ENCODE measurements around the gene NECAB2.

GRCh38 chr16:84026606-84027005 lies 58.6 kb downstream of the NECAB2 start:
- no peak for TF ChIP-seq EZH2phosphoT487 (IDR thresholded peaks at IDR 0.05; ENCODE audit: borderline replicate concordance, low read length)
- TF ChIP-seq, protein P1, sequence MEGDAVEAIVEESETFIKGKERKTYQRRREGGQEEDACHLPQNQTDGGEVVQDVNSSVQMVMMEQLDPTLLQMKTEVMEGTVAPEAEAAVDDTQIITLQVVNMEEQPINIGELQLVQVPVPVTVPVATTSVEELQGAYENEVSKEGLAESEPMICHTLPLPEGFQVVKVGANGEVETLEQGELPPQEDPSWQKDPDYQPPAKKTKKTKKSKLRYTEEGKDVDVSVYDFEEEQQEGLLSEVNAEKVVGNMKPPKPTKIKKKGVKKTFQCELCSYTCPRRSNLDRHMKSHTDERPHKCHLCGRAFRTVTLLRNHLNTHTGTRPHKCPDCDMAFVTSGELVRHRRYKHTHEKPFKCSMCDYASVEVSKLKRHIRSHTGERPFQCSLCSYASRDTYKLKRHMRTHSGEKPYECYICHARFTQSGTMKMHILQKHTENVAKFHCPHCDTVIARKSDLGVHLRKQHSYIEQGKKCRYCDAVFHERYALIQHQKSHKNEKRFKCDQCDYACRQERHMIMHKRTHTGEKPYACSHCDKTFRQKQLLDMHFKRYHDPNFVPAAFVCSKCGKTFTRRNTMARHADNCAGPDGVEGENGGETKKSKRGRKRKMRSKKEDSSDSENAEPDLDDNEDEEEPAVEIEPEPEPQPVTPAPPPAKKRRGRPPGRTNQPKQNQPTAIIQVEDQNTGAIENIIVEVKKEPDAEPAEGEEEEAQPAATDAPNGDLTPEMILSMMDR (IDR thresholded peaks at IDR 0.05; ENCODE audit: low read depth, low read length, poor library complexity, severe bottlenecking), result no peak

Measured in DOHH2 (cell line).